Transverse colon (tissue), 4 donors: Measurements from ENCODE around the gene SAMD14. TPM values are rescaled to one million over a fixed set of nuclear protein-coding genes. Genes with fewer than 3 reads are reported as not detected.
A peak's percentile ranks its signal among the peaks of the same experiment; 100 is the strongest.

Source experiments
- DNase-seq: peaks from one replicate; pipeline ENCODE4 v3.0.0-alpha.2; 2019
- H3K27ac ChIP-seq, 4 donors: fragments of 200-600 bp; sonication (generic); 2 replicates each; pipeline ENCODE4 v1.5.1; 2016 to 2018; ENCODE audit warnings: inconsistent platforms in 4 of 4
- H3K27me3 ChIP-seq: fragments of 200-600 bp; sonication (generic); 2 replicates; pipeline ENCODE4 v1.5.1; 2017; ENCODE audit warnings: inconsistent platforms
- H3K36me3 ChIP-seq, 4 donors: fragments of 200-600 bp; sonication (generic); 2 replicates each; pipeline ENCODE4 v1.5.1; 2017 to 2019; ENCODE audit warnings: inconsistent platforms in 4 of 4
- H3K4me1 ChIP-seq, 4 donors: fragments of 200-600 bp; sonication (generic); 2 replicates each; pipeline ENCODE4 v1.5.1; 2017 to 2020; ENCODE audit warnings: inconsistent platforms in 4 of 4
- H3K4me3 ChIP-seq, 4 donors: fragments of 200-600 bp; sonication (generic); 1 replicate in 1 of 4; 2 replicates in 3 of 4; pipeline versions ENCODE4 v1.5.1 to v1.6.1; 2017 to 2019; ENCODE audit warnings: inconsistent platforms in 4 of 4
- H3K9me3 ChIP-seq, 2 donors: fragments of 200-600 bp; sonication (generic); 2 replicates each; pipeline ENCODE4 v1.5.1; 2017 to 2019; ENCODE audit warnings: inconsistent platforms in 2 of 2
- CTCF ChIP-seq, 5 experiments: fragments of 200-600 bp in 3 of 5; fragments of 450-650 bp in 2 of 5; sonication (generic) in 3 of 5; IDR thresholded peaks; 1 replicate in 2 of 5; 2 replicates in 3 of 5; pipeline ENCODE4 v1.5.1; 2016 to 2017; ENCODE audit warnings: antibody characterized with exemption in 5 of 5, inconsistent platforms in 3 of 5, mild to moderate bottlenecking in 2 of 5, moderate library complexity in 1 of 5
- EP300 ChIP-seq: sonication (generic); formaldehyde crosslinking; IDR thresholded peaks from one replicate; pipeline ENCODE4 v1.6.1; 2017; ENCODE audit warnings: antibody characterized with exemption, low read depth
- POLR2A ChIP-seq: fragments of 450-650 bp; IDR thresholded peaks from one replicate; pipeline ENCODE4 v1.6.1; 2016; ENCODE audit warnings: antibody characterized with exemption, mild to moderate bottlenecking, moderate library complexity
- POLR2AphosphoS5 ChIP-seq, 3 donors: sonication (generic); formaldehyde crosslinking; IDR thresholded peaks; one replicate each; pipeline ENCODE4 v1.6.1; 2016; ENCODE audit warnings: antibody characterized with exemption in 3 of 3
- WGBS, 2 donors: methylation state at CpG; one replicate each; pipeline ENCODE4 v1.1.5; 2018; ENCODE audit warnings: low coverage in 1 of 2; 5-methylcytosine and 5-hydroxymethylcytosine counted together
- in situ Hi-C, 4 donors: fragments of 200-750 bp; cut with MboI; loops; one replicate each; pipeline versions ENCODE4 v1.15.0 to v1.15.1; 2017; ENCODE audit warnings: low sequenced_read_pairs in 3 of 4, low pct_ligation_motif_present in 1 of 4, low pct_unique_long_range_greater_than_20kb in 1 of 4
- intact Hi-C: fragments of 100-400 bp; cut with DNase I; formaldehyde crosslinking; loops from one replicate; pipeline ENCODE4 v1.15.1; 2023; ENCODE audit warnings: low total_unique reads
- total RNA-seq, 4 donors: library from RNA; depleted of rRNA; stranded (reverse); fragments of >200 nt; gene quantifications; one replicate each; pipeline ENCODE4 v1.1.0, GENCODE V29; 2016

The SAMD14 gene
- total RNA-seq, 4 donors from 2014 or later: 0.14 to 1.8 (median 0.32) TPM; not detected in 1

GRCh38 chr17:50151041-50151936 is 21.3 kb upstream of the SAMD14 start:
- H3K4me1 ChIP-seq: peaks cover 23 to 62% (median 48%) of the 10 kb centered on the region in 4 donors
- peak overlapping the region; percentile 61 to 91 (median 78) for H3K4me3 ChIP-seq
- H3K9me3 ChIP-seq: no peaks in the 10 kb centered on the region
- no peaks in the 10 kb centered on the region for H3K27me3 ChIP-seq
- no peaks in the 10 kb centered on the region for H3K36me3 ChIP-seq
- WGBS, 2 donors: 0 to 1% methylated on average over 2 to 20 of the region's 40 CpGs
- DNase-seq: peak; percentile 93
- intact Hi-C loops: no loop called here
- H3K27ac ChIP-seq: peak overlapping the region; percentile 92 to 98 (median 95)
- TF ChIP-seq EP300: no peak
- TF ChIP-seq POLR2AphosphoS5 (IDR thresholded peaks at IDR 0.05): peak in 2 of 3 donors; percentile 65 to 66
- peak; percentile 65 to 83 (median 74) for TF ChIP-seq CTCF (IDR thresholded peaks at IDR 0.05)
- in situ Hi-C loops: no loop called here

GRCh38 chr17:50150354-50151040 is 20.5 kb upstream of the SAMD14 start, which contains the start of gene PPP1R9B:
Gene PPP1R9B (minus strand): TSS chr17:50150677. CDS start chr17:50150513, 164 bp downstream.
- WGBS, 2 donors: 1% methylated on average over 49 of the region's 69 CpGs; no CpG with 5 or more reads in 1 of the 2 donors
- peak within 1 kb of the TSS; percentile 92 to 98 (median 95) for H3K27ac ChIP-seq
- in situ Hi-C loops: no loop called here
- H3K9me3 ChIP-seq: no peaks in the 10 kb centered on the region
- DNase-seq: no peak
- H3K4me3 ChIP-seq: peak within 1 kb of the TSS; percentile 61 to 91 (median 78)
- TF ChIP-seq CTCF (IDR thresholded peaks at IDR 0.05): no peak
- TF ChIP-seq EP300: no peak
- no peak for TF ChIP-seq POLR2A
- TF ChIP-seq POLR2AphosphoS5 (IDR thresholded peaks at IDR 0.05): no peak
- peaks cover 28 to 67% (median 55%) of the 10 kb centered on the region in 4 donors for H3K4me1 ChIP-seq
- no peaks in the 10 kb centered on the region for H3K36me3 ChIP-seq
- H3K27me3 ChIP-seq: no peaks in the 10 kb centered on the region
- intact Hi-C loops: no loop called here

GRCh38 chr17:50149417-50150353 is 19.7 kb upstream of the SAMD14 start:
- in situ Hi-C loops: no loop called here
- H3K9me3 ChIP-seq: no peaks in the 10 kb centered on the region
- peaks cover 0 to 2% (median 0%) of the 10 kb centered on the region in 4 donors for H3K36me3 ChIP-seq
- 2% methylated on average over 64 of the region's 123 CpGs; no CpG with 5 or more reads in 1 of the 2 donors for WGBS, 2 donors
- intact Hi-C loops: no loop called here
- no peaks in the 10 kb centered on the region for H3K27me3 ChIP-seq
- TF ChIP-seq POLR2A (peak; percentile 13), EP300 (no peak), POLR2AphosphoS5 (IDR thresholded peaks at IDR 0.05) (peak in 2 of 3 donors; percentile 32 to 34), CTCF (IDR thresholded peaks at IDR 0.05) (peak in 2 of 5 experiments; percentile 13 to 16)
- peak; percentile 74 for DNase-seq
- peak overlapping the region; percentile 61 to 91 (median 78) for H3K4me3 ChIP-seq
- peak overlapping the region; percentile 92 to 98 (median 95) for H3K27ac ChIP-seq
- H3K4me1 ChIP-seq: peaks cover 28 to 67% (median 53%) of the 10 kb centered on the region in 4 donors
